SK-N-SH (cell line): ENCODE measurements around the gene BCAS3.

Source experiments
- EP300 ChIP-seq, 2 experiments: IDR thresholded peaks; 2 replicates each; pipeline versions ENCODE4 v1.4.0 to v1.6.1; 2012; ENCODE audit warnings: borderline replicate concordance in 1 of 2, low read depth in 1 of 2, low read length in 1 of 2
- JUND ChIP-seq: IDR thresholded peaks from 2 replicates; pipeline ENCODE4 v1.4.0; 2012
- POLR2AphosphoS5 ChIP-seq: IDR thresholded peaks from 2 replicates; pipeline ENCODE4 v1.6.1; 2012; ENCODE audit warnings: low read depth, low read length
- RCOR1 ChIP-seq: fragments of 150-350 bp; IDR thresholded peaks from 2 replicates; pipeline ENCODE4 v1.6.1; 2017; ENCODE audit warnings: antibody characterized with exemption, low read length
- SIN3A ChIP-seq: IDR thresholded peaks from 2 replicates; pipeline ENCODE4 v1.6.1; 2012; ENCODE audit warnings: low read depth, mild to moderate bottlenecking, low read length, moderate library complexity, borderline replicate concordance
- SMC3 ChIP-seq: IDR thresholded peaks from 2 replicates; pipeline ENCODE4 v1.6.1; 2012; ENCODE audit warnings: low read depth, low read length, improper control_type of control experiment
- YY1 ChIP-seq: IDR thresholded peaks from 2 replicates; pipeline ENCODE4 v1.4.0; 2012; ENCODE audit warnings: low read depth, mild to moderate bottlenecking
- TF ChIP-seq, protein P1 (sequence below): fragments of 200-600 bp; sonication (generic); IDR thresholded peaks from 2 replicates; pipeline ENCODE4 v1.6.1; 2017; ENCODE audit warnings: antibody characterized with exemption, mild to moderate bottlenecking, moderate library complexity
- TF ChIP-seq, protein P2 (sequence below): IDR thresholded peaks from 2 replicates; pipeline ENCODE4 v1.6.1; 2012; ENCODE audit warnings: mild to moderate bottlenecking, low read depth, low read length, moderate library complexity
- TF ChIP-seq, protein P3 (sequence below): fragments of 150-350 bp; IDR thresholded peaks from 2 replicates; pipeline ENCODE4 v1.6.1; 2017; ENCODE audit warnings: antibody characterized with exemption, low read length, low read depth, borderline replicate concordance

DNA sequence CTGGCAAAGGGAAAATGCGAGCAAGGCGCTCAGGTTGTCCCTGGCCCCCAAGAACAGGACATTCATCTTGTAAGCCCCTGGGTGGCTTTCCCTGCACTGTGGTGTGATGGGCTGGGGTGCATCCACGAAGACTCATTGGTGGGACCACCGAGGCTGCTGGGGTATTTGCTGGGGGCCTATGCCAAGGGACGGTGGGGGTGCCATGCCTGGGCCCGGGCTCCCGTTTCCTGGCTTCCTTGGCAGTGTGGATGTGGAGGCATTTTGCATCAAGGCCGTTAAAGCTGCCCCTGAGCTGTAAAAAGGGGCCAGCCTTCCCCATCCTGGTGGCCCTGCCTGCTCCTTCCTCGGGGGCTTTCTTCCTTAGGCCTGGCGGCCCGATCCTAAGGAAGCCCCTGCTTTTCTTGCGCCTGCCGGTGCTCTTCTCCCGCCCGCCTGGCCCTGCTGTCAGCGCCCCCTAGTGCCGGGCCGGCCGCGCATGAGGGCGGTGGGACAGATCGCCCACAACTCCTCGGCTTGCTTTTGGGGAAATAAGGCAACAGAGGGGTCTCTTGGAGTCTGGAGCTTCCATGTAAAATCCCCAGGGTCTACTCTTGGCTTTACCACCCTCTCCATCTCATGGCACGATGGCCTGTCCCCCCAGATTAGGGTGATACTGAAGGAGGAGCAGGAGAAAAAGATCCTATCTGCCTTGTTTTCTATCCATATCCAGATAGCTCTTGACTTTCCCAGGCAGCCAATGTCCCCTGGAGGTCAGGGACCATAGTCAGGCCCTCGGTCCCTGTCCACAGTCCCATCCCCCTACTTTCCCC lies 712.2 kb downstream of the BCAS3 start:
- TF ChIP-seq, protein P1, sequence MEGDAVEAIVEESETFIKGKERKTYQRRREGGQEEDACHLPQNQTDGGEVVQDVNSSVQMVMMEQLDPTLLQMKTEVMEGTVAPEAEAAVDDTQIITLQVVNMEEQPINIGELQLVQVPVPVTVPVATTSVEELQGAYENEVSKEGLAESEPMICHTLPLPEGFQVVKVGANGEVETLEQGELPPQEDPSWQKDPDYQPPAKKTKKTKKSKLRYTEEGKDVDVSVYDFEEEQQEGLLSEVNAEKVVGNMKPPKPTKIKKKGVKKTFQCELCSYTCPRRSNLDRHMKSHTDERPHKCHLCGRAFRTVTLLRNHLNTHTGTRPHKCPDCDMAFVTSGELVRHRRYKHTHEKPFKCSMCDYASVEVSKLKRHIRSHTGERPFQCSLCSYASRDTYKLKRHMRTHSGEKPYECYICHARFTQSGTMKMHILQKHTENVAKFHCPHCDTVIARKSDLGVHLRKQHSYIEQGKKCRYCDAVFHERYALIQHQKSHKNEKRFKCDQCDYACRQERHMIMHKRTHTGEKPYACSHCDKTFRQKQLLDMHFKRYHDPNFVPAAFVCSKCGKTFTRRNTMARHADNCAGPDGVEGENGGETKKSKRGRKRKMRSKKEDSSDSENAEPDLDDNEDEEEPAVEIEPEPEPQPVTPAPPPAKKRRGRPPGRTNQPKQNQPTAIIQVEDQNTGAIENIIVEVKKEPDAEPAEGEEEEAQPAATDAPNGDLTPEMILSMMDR = peak; percentile 87
- no peak for TF ChIP-seq POLR2AphosphoS5
- no peak for TF ChIP-seq JUND
- no peak for TF ChIP-seq RCOR1
- no peak for TF ChIP-seq SIN3A
- TF ChIP-seq YY1 = no peak
- TF ChIP-seq EP300 (IDR thresholded peaks at IDR 0.05; ENCODE audit: borderline replicate concordance in 1 of 2, low read depth in 1 of 2, low read length in 1 of 2) = no peak
- TF ChIP-seq, protein P2, sequence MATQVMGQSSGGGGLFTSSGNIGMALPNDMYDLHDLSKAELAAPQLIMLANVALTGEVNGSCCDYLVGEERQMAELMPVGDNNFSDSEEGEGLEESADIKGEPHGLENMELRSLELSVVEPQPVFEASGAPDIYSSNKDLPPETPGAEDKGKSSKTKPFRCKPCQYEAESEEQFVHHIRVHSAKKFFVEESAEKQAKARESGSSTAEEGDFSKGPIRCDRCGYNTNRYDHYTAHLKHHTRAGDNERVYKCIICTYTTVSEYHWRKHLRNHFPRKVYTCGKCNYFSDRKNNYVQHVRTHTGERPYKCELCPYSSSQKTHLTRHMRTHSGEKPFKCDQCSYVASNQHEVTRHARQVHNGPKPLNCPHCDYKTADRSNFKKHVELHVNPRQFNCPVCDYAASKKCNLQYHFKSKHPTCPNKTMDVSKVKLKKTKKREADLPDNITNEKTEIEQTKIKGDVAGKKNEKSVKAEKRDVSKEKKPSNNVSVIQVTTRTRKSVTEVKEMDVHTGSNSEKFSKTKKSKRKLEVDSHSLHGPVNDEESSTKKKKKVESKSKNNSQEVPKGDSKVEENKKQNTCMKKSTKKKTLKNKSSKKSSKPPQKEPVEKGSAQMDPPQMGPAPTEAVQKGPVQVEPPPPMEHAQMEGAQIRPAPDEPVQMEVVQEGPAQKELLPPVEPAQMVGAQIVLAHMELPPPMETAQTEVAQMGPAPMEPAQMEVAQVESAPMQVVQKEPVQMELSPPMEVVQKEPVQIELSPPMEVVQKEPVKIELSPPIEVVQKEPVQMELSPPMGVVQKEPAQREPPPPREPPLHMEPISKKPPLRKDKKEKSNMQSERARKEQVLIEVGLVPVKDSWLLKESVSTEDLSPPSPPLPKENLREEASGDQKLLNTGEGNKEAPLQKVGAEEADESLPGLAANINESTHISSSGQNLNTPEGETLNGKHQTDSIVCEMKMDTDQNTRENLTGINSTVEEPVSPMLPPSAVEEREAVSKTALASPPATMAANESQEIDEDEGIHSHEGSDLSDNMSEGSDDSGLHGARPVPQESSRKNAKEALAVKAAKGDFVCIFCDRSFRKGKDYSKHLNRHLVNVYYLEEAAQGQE = no peak
- TF ChIP-seq SMC3 = peak; percentile 48
- TF ChIP-seq, protein P3, sequence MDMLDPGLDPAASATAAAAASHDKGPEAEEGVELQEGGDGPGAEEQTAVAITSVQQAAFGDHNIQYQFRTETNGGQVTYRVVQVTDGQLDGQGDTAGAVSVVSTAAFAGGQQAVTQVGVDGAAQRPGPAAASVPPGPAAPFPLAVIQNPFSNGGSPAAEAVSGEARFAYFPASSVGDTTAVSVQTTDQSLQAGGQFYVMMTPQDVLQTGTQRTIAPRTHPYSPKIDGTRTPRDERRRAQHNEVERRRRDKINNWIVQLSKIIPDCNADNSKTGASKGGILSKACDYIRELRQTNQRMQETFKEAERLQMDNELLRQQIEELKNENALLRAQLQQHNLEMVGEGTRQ = no peak
